NCI-H146 treated with DMSO at 0.1 percent for 48 hours (cell line): Measurements from ENCODE around the gene SPDYE11.
"Not testable (repeated sequence)": the region's sequence is repeated elsewhere in the genome, so short reads cannot be mapped to it uniquely, and the experiment has no call there.

Experiments used
- DNase-seq: peaks from one replicate; lab custom pipeline; 2025; ENCODE audit not compliant: unreplicated experiment; lab: John Stamatoyannopoulos, UW

SPDYE11 gene, protein sequence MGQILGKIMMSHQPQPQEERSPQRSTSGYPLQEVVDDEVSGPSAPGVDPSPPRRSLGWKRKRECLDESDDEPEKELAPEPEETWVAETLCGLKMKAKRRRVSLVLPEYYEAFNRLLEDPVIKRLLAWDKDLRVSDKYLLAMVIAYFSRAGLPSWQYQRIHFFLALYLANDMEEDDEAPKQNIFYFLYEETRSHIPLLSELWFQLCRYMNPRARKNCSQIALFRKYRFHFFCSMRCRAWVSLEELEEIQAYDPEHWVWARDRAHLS

DNA sequence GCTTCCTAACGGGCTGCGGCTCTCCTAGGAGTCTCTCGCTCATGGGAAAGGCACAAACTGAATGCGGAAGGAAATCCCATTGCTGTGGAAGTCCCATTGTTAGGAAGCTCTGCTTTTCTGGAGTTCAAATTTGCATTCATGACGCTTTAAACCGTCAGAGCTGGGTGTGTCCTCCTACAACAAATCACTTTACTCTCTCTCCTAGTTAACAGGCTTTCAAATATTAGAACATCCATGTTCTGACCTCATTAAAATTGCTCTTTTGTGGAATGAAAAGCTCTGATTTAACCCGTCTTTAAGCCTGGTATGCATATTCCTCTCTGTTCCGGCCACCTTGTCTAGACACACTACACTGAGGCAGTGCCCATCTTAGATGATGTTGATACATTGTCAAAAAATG lies at the start of gene SPDYE11:
SPDYE11 (minus strand) TSS at position 101 of the 400 bp plus-strand sequence. CDS start 1,800 bp downstream, outside the sequence.
- not testable (repeated sequence) for DNase-seq

DNA sequence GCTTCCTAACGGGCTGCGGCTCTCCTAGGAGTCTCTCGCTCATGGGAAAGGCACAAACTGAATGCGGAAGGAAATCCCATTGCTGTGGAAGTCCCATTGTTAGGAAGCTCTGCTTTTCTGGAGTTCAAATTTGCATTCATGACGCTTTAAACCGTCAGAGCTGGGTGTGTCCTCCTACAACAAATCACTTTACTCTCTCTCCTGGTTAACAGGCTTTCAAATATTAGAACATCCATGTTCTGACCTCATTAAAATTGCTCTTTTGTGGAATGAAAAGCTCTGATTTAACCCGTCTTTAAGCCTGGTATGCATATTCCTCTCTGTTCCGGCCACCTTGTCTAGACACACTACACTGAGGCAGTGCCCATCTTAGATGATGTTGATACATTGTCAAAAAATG lies 28.2 kb upstream of the SPDYE11 start, which contains the start of gene SPDYE9:
SPDYE9 (minus strand) TSS at position 101 of the 400 bp plus-strand sequence. CDS start 1,800 bp downstream, outside the sequence.
- not testable (repeated sequence) for DNase-seq

DNA sequence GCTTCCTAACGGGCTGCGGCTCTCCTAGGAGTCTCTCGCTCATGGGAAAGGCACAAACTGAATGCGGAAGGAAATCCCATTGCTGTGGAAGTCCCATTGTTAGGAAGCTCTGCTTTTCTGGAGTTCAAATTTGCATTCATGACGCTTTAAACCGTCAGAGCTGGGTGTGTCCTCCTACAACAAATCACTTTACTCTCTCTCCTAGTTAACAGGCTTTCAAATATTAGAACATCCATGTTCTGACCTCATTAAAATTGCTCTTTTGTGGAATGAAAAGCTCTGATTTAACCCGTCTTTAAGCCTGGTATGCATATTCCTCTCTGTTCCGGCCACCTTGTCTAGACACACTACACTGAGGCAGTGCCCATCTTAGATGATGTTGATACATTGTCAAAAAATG lies 28.0 kb downstream of the SPDYE11 start, which contains the start of gene SPDYE8:
SPDYE8 (minus strand) TSS at position 101 of the 400 bp plus-strand sequence. CDS start 1,800 bp downstream, outside the sequence.
- DNase-seq: not testable (repeated sequence)

DNA sequence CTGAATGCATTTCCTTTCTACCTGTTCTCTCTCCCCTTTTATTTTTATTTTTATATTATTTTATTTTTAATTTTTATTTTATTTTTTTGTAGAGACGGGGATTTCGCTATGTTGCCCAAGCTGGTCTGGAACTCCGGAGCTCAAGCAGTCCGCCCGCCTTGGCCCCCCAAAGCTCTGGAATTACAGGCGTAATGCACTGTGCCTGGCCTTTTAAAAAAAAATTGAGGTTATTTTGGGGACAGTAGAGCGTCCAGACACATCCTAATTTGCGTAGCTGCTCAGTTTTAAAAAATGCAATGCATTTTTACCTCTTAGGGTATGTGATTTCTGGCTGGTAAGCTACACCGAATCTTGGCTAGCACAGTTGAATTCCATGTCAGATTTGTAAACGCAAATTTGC lies 51.2 kb downstream of the SPDYE11 start:
- not testable (repeated sequence) for DNase-seq

DNA sequence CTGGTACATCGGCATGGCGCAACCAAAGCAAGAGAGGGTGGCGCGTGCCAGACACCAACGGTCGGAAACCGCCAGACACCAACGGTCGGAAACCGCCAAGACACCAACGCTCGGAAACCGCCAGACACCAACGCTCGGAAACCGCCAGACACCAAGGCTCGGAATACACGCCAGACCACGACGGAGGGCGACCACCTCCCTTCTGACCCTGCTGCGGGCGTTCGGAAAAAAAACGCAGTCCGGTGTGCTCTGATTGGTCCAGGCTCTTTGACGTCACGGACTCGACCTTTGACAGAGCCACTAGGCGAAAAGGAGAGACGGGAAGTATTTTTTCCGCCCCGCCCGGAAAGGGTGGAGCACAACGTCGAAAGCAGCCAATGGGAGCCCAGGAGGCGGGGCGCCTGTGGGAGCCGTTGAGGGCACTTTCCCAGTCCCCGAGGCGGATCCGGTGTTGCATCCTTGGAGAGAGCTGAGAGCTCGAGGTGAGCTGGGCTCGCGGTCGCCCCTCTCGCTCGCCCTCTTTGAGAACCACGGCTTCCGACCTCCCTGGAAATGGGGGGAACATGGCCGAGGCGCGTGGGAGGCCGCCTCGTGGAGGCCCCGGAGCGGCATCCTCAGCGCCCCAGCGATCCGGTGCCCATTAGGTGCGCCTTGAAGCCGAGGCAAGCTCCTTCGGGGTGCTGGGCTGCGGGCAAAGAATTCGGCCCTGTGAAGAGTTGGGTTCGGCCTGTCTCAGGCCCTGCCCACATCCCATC lies 51.8 kb downstream of the SPDYE11 start:
- not testable (repeated sequence) for DNase-seq

DNA sequence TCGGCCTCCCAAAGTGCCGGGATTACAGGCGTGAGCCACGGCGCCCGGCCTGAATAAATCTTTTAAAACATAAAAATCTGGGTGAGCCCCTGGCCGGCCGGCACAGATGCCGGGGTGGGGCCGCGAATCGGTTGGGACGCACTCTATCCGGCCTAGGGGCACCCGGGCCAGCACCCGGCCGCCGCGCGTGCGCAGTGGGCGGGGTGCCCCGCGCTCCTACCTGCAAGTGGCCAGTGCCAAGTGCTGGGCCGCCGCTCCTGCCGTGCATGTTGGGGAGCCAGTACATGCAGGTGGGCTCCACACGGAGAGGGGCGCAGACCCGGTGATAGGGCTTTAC lies 52.4 kb downstream of the SPDYE11 start:
- DNase-seq: not testable (repeated sequence)

DNA sequence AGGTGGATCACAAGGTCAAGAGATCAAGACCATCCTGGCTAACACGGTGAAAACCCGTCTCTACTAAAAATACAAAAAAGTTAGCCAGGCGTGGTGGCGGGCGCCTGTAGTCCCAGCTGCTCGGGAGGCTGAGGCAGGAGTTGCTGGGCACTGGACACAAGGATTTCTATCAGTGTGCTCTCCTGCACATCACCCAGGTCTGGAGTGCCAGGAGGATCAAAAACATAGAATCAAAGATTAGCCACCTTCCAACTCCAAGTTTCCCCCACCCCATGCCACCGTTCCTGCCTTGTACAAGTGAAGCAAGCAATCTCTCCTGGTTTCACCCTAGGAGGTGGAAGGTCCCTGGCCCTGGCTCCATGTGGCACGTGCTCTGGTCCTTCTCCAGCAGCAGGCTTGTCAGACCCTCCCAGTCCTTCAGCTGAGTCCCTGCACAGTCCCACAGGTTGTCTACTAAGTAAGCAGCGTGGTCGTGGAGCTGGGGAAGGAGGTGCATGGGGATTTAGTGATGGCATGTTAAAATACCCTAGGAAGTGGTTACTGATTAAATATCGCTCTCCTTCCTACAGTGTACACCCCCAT lies 59.7 kb downstream of the SPDYE11 start:
- not testable (repeated sequence) for DNase-seq
